ENCODE measurements around the gene TTC31.
"Not testable (repeated sequence)": the region's sequence is repeated elsewhere in the genome, so short reads cannot be mapped to it uniquely, and the experiment has no call there.

Gene TTC31

DNA sequence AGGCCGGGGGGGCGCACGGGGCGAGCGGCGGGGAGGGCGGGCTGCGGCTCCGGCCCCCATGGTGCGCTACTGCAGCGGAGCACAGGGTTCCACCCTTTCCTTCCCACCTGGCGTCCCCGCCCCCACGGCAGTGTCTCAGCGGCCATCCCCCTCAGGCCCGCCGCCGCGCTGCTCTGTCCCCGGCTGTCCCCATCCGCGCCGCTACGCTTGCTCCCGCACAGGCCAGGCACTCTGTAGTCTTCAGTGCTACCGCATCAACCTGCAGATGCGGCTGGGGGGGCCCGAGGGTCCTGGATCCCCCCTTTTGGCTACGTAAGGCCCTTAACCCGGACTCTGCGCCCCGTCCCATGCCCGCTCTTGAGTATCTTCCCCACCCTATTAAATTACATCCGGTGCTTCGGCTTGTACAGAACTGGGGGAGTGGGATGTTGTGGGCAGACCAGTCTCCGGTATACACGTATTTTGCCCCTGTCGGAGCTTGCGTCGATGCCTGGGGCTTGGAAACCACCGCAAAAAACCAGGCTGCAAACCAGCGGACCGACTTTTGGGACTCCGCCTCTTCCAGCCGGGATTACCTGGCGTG lies 25.2 kb upstream of the TTC31 start:
- no peak for DNase-seq (ENCODE audit: low spot score)

- peak; percentile 99 for DNase-seq (ENCODE audit: low spot score)
Observed at GRCh38 chr2:74458132-74458937, 24.5 kb upstream of the TTC31 start, which contains the start of gene WBP1. WBP1 (plus strand) TSS chr2:74458438; CDS start chr2:74458603, 165 bp downstream.

DNA sequence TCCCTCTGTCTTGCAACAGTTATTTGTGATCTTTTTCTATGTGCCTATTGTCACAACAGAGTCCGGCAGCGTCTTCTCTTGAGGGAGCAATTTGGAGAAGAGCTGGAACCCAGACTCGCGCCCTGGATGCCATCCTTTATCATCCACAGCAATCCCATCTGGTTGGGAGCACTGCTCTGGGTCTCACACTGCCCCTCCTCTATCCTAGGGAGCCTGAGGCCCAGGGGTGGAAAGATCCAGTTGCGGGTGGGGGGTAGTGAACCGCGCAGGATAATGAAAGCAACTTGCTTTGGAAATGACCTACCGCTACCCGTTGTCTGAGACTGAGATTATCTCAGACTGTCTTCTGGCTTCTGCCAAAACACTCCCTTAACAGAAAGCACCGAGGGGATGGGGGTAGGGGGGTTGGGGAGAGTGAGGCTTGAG lies 23.9 kb upstream of the TTC31 start:
- DNase-seq (ENCODE audit: low spot score) = no peak

GRCh38 chr2:74459503-74460118 lies 23.3 kb upstream of the TTC31 start:
- not testable (repeated sequence) for DNase-seq (ENCODE audit: low spot score)

DNA sequence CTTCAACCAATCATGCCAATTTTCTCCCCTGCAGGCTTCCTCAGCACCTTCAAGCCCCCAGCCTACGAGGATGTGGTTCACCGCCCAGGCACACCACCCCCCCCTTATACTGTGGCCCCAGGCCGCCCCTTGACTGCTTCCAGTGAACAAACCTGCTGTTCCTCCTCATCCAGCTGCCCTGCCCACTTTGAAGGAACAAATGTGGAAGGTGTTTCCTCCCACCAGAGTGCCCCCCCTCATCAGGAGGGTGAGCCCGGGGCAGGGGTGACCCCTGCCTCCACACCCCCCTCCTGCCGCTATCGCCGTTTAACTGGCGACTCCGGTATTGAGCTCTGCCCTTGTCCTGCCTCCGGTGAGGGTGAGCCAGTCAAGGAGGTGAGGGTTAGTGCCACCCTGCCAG lies 22.7 kb upstream of the TTC31 start:
- not testable (repeated sequence) for DNase-seq (ENCODE audit: low spot score)

GRCh38 chr2:74461187-74462053 lies 21.5 kb upstream of the TTC31 start:
- DNase-seq (ENCODE audit: low spot score) = no peak

GRCh38 chr2:74462054-74462785 lies 20.7 kb upstream of the TTC31 start:
- DNase-seq (ENCODE audit: low spot score) = no peak

DNA sequence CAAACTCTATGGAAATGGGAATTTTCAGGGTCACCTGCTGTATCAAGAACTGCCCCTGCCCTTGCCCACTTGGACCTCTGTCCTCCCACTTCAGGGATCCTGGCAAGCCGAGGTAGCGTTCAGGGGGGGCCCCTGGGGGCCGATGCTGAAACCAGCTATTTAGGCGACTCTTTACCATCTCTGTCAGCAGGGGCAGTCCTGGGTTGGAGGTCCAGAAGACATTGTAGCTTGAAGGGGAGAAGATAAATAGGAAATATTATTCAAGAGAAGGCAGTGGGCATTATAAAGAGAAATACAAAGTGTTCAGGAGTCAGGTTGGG lies 20.1 kb upstream of the TTC31 start:
- DNase-seq (ENCODE audit: low spot score) = no peak

DNA sequence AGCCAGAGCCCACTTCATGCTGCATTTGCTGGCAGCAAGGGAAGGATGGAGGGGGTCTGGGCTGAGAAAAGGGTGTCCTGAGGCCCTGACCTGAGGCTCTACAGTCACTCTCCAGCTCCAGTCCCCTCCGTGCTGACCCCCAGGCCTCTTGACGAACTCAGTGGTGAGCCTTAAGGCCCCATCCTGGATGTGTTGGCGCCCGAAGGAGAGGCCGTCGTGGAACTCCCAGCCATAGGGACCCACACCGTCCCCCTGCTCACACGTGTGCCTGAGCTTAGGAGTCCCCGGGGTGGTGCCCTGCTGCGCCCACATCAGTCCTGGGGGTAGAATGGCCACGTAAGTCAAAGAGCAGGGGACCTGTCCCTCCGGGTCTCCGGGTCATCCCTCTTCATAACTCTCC lies 18.5 kb upstream of the TTC31 start:
- peak; percentile 35 for DNase-seq (ENCODE audit: low spot score)

- DNase-seq (ENCODE audit: low spot score) = not testable (repeated sequence)
Observed at GRCh38 chr2:74470742-74471141, 12.1 kb upstream of the TTC31 start.

GRCh38 chr2:74471332-74472065 lies 11.4 kb upstream of the TTC31 start:
- no peak for DNase-seq (ENCODE audit: low spot score)

DNA sequence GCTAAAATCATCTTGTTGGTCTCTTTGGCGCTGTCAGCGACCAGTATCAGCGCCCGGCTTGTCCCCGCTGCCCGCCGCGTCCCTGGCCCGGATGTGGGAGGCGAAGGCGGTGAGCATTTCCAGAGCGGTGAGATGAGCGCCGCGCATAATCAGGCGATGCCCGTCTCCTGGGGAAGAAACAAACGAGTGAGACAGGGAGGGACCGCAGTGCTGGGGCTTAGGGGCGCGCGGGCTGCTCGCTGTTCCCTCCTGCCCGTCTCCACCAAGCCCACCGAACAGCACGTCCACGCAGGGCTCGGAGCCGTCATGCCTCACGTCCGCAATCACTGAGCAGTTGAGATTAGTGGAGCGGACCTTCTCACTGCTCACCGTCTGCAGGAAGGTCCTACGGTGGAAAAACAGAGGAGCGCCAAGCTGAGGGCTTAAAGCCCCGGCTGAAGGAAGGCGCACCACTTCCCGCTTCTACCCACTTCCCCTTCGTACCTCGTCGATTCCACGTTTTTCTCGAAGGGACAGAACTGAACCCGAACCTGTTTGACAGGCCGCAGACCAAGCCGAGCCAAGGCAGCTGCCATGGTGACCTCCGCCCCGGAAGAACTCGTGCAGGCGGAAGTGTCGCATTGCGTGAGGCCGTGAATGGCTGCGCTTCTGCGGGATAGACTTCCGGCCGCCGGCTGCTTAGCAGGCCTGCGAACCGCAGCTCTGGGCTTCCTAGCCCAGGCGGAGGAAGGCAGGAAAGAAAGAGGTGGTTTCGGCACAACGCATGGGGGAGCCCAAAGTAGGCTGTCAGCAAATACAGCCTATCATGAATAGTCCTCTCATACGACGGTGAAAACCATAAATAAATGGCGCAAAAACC lies 10.6 kb upstream of the TTC31 start, which contains the start of gene MRPL53:
MRPL53 (minus strand) TSS at position 595 of the 859 bp plus-strand sequence; CDS start at position 575, 20 bp downstream.
- DNase-seq (ENCODE audit: low spot score) = peak; percentile 77

GRCh38 chr2:74472945-74473258 lies 10.0 kb upstream of the TTC31 start:
- DNase-seq (ENCODE audit: low spot score) = no peak

- DNase-seq (ENCODE audit: low spot score) = no peak
Observed at GRCh38 chr2:74474481-74474880, 8.4 kb upstream of the TTC31 start.

- no peak for DNase-seq (ENCODE audit: low spot score)
Observed at GRCh38 chr2:74474899-74475298, 8.0 kb upstream of the TTC31 start.

DNA sequence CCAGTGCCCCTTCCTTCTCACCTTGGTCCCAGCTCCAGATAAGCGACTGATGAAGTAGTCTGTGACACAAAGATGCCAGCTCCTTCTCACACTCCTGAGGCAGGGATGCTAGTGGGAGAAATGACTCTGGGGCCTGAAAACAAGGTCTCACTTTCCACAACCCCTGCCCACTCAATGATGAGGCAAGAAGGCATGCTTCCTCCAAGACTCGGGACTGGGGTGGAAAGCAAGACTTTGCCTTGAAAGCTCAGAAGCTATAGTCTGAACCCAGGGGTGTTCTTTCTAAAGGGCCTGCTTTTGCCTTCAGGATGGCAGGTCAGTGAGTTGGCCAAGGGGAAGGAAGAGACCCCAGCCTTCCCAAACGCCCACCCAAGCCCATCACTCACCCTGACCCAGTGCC lies 1.4 kb upstream of the TTC31 start:
- DNase-seq (ENCODE audit: low spot score) = no peak

- peak; percentile 52 for DNase-seq (ENCODE audit: low spot score)
Observed at GRCh38 chr2:74481961-74482800, 700 bp upstream of the TTC31 start.

DNA sequence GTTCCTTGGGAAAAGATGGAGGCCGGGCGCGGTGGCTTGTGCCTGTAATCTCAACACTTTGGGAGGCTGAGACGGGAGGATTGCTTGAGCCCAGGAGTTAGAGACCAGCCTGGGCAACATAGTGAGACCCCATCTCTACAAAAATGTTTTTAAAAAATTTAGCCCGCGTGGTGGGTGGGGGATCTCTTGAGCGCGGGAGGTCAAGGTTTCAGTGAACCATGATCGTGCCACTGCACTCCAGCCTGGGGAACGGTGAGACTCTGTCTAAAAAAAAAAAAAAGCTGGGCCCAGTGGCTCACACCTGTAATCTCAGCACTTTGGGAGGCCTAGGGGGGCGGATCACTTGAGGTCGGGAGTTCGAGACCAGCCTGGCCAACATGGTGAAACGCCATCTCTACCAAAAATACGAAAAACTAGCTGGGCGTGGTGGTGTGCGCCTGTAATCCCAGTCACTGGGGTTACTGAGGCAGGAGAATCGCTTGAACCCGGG lies 839 bp downstream of the TTC31 start:
- DNase-seq (ENCODE audit: low spot score) = not testable (repeated sequence)

DNA sequence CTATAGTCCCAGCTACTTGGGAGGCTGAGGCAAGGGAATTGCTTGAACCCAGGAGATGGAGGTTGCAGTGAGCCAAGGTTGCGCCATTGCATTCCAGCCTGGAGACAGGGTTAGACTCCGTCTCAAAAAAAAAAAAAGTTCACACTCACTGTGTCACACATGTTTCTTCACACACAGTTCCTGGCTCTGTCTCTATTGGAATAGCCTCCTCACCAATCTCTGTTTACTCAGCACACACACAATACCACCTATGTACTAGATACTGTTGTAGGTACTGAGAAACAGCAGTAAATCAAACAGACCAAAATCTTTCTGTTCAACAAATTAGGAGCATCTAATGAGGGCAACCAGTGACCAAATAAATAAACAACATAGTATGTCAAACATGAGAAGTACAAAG lies 3.3 kb downstream of the TTC31 start:
- DNase-seq (ENCODE audit: low spot score) = no peak

Data from hepatic stellate cell (primary cell).